IMR-90 (cell line): ENCODE results near the gene SRMS. TPM values are rescaled to one million over a fixed set of nuclear protein-coding genes. Genes with fewer than 3 reads are reported as not detected.

Experiments
- ATAC-seq: fragments of 200-7000 bp; cut with Tn5 transposase; 2 replicates; pipeline ENCODE4 v1.9.1; 2020; ENCODE audit warnings: low read depth, mild to moderate bottlenecking, moderate library complexity
- BruUV-seq: library from RNA; stranded (reverse); fragments of 400-500 nt; replicated peaks from 2 replicates; lab custom pipeline; 2021; lab: Mats Ljungman, UMichigan
- CTCF ChIA-PET: fragments of 300-600 bp; formaldehyde crosslinking; extraction: SDS; loops from one replicate; lab custom pipeline; 2021; ENCODE audit warnings: antibody characterized with exemption; lab: Yijun Ruan, JAX
- POLR2A ChIA-PET: fragments of 300-600 bp; sonication (Branson Sonifier 250); formaldehyde crosslinking; loops from one replicate; lab custom pipeline; 2022; ENCODE audit warnings: antibody characterized with exemption; ENCODE audit not compliant: unreplicated experiment; lab: Charles Lee
- DNase-seq: peaks from one replicate; pipeline ENCODE4 v3.0.0; 2013
- H2AFZ ChIP-seq: replicated peaks from 2 replicates; pipeline ENCODE3; 2013; ENCODE audit warnings: low read length, mild to moderate bottlenecking; ENCODE audit not compliant: poor library complexity
- H2AK5ac ChIP-seq: 2 replicates; pipeline ENCODE4 v1.6.1; 2013; ENCODE audit warnings: low read depth, low read length, inconsistent platforms
- H2AK9ac ChIP-seq: replicated peaks from 2 replicates; pipeline ENCODE3; 2013; ENCODE audit warnings: mild to moderate bottlenecking, low read depth, low read length, moderate library complexity; ENCODE audit not compliant: poor library complexity
- H2BK120ac ChIP-seq: 2 replicates; pipeline ENCODE4 v1.6.1; 2013; ENCODE audit warnings: low read depth, low read length, inconsistent platforms
- H2BK15ac ChIP-seq: 3 replicates; pipeline ENCODE4 v1.6.1; 2013; ENCODE audit warnings: low read depth, low read length, inconsistent platforms
- H2BK20ac ChIP-seq: 2 replicates; pipeline ENCODE4 v1.6.1; 2013; ENCODE audit warnings: low read depth, mild to moderate bottlenecking, inconsistent platforms, low read length, moderate library complexity
- H2BK5ac ChIP-seq: 2 replicates; pipeline ENCODE4 v1.6.1; 2013; ENCODE audit warnings: mild to moderate bottlenecking, low read depth, low read length, inconsistent platforms; ENCODE audit not compliant: poor library complexity, severe bottlenecking
- H3K14ac ChIP-seq: replicated peaks from 2 replicates; pipeline ENCODE4 v1.6.1; 2013; ENCODE audit warnings: low read depth, low read length, inconsistent platforms
- H3K18ac ChIP-seq: 2 replicates; pipeline ENCODE4 v1.6.1; 2013; ENCODE audit warnings: low read depth, low read length, control low read depth
- H3K23ac ChIP-seq: 2 replicates; pipeline ENCODE4 v1.6.1; 2013; ENCODE audit warnings: low read depth, low read length, inconsistent platforms
- H3K27ac ChIP-seq: 2 replicates; pipeline ENCODE4 v1.5.1; 2013; ENCODE audit warnings: mild to moderate bottlenecking, control low read depth, low read length; ENCODE audit not compliant: insufficient read depth
- H3K27me3 ChIP-seq: 2 replicates; pipeline ENCODE4 v1.6.1; 2013; ENCODE audit warnings: low read length; ENCODE audit not compliant: control insufficient read depth, insufficient read depth
- H3K36me3 ChIP-seq: 2 replicates; pipeline ENCODE4 v1.6.1; 2013; ENCODE audit warnings: low read length, mixed read lengths; ENCODE audit not compliant: control insufficient read depth, insufficient read depth
- H3K4ac ChIP-seq: 2 replicates; pipeline ENCODE4 v1.6.1; 2013; ENCODE audit warnings: low read depth, low read length, inconsistent platforms
- H3K4me1 ChIP-seq: 2 replicates; pipeline ENCODE4 v1.6.1; 2013; ENCODE audit warnings: low read length, mixed read lengths; ENCODE audit not compliant: control insufficient read depth, insufficient read depth
- H3K4me2 ChIP-seq: 2 replicates; pipeline ENCODE4 v1.6.1; 2013; ENCODE audit warnings: low read depth, mild to moderate bottlenecking, control low read depth, low read length, moderate library complexity
- H3K4me3 ChIP-seq: 2 replicates; pipeline ENCODE4 v1.5.1; 2013; ENCODE audit warnings: low read depth, mild to moderate bottlenecking, control low read depth, low read length, moderate library complexity; ENCODE audit not compliant: insufficient read depth
- H3K56ac ChIP-seq: 2 replicates; pipeline ENCODE4 v1.6.1; 2013; ENCODE audit warnings: low read length, inconsistent platforms; ENCODE audit not compliant: insufficient read depth; ENCODE audit errors: extremely low read depth
- H3K79me1 ChIP-seq, 2 experiments: 2 replicates each; pipeline ENCODE4 v1.6.1; 2013; ENCODE audit warnings: low read length in 2 of 2, inconsistent platforms in 1 of 2, low read depth in 1 of 2
- H3K9ac ChIP-seq: 2 replicates; pipeline ENCODE4 v1.6.1; 2013; ENCODE audit warnings: low read depth, low read length, control low read depth
- H3K9me1 ChIP-seq: 2 replicates; pipeline ENCODE4 v1.6.1; 2013; ENCODE audit warnings: low read length, inconsistent platforms; ENCODE audit not compliant: insufficient read depth
- H3K9me3 ChIP-seq: 2 replicates; pipeline ENCODE4 v1.6.1; 2013; ENCODE audit warnings: low read length; ENCODE audit not compliant: control insufficient read depth, insufficient read depth
- H4K20me1 ChIP-seq: 2 replicates; pipeline ENCODE4 v1.6.1; 2013; ENCODE audit warnings: low read length, inconsistent platforms; ENCODE audit not compliant: insufficient read depth
- H4K5ac ChIP-seq: 2 replicates; pipeline ENCODE4 v1.6.1; 2013; ENCODE audit warnings: mild to moderate bottlenecking, low read depth, low read length, control low read depth
- H4K8ac ChIP-seq, 2 experiments: 2 replicates each; pipeline ENCODE4 v1.6.1; 2013; ENCODE audit warnings: low read depth in 2 of 2, low read length in 2 of 2, control low read depth in 1 of 2, inconsistent platforms in 1 of 2
- H4K91ac ChIP-seq: 2 replicates; pipeline ENCODE4 v1.6.1; 2013; ENCODE audit warnings: low read depth, low read length, inconsistent platforms; ENCODE audit not compliant: insufficient read depth
- BHLHE40 ChIP-seq: fragments of 150-350 bp; IDR thresholded peaks from 2 replicates; pipeline ENCODE4 v1.6.1; 2016; ENCODE audit warnings: mild to moderate bottlenecking, low read depth, low read length
- CEBPB ChIP-seq: IDR thresholded peaks from 2 replicates; pipeline ENCODE4 v1.6.1; 2012; ENCODE audit warnings: low read depth, low read length, improper control_type of control experiment
- CHD1 ChIP-seq: IDR thresholded peaks from 2 replicates; pipeline ENCODE4 v1.6.1; 2012; ENCODE audit warnings: low read depth, low read length, improper control_type of control experiment
- CTCF ChIP-seq: conservative IDR thresholded peaks from 2 replicates; pipeline ENCODE4 v1.5.1; 2012; ENCODE audit warnings: mild to moderate bottlenecking, low read depth, low read length, improper control_type of control experiment
- ELK1 ChIP-seq: fragments of 150-350 bp; IDR thresholded peaks from 2 replicates; pipeline ENCODE4 v1.6.1; 2016; ENCODE audit warnings: low read depth, mild to moderate bottlenecking, low read length, moderate library complexity, borderline replicate concordance
- FOS ChIP-seq: fragments of 150-350 bp; IDR thresholded peaks from 2 replicates; pipeline ENCODE4 v1.6.1; 2016; ENCODE audit warnings: low read depth, low read length
- MAFK ChIP-seq: IDR thresholded peaks from 2 replicates; pipeline ENCODE4 v1.6.1; 2012; ENCODE audit warnings: low read depth, low read length, improper control_type of control experiment
- MAZ ChIP-seq: IDR thresholded peaks from 2 replicates; pipeline ENCODE4 v1.6.1; 2012; ENCODE audit warnings: low read depth, mild to moderate bottlenecking, low read length, improper control_type of control experiment, moderate library complexity, borderline replicate concordance
- MXI1 ChIP-seq: IDR thresholded peaks from 2 replicates; pipeline ENCODE4 v1.6.1; 2012; ENCODE audit warnings: low read depth, mild to moderate bottlenecking, low read length, moderate library complexity, borderline replicate concordance
- NFE2L2 ChIP-seq: fragments of 150-350 bp; IDR thresholded peaks from 2 replicates; pipeline ENCODE4 v1.6.1; 2016; ENCODE audit warnings: low read depth, mild to moderate bottlenecking, low read length
- POLR2A ChIP-seq: IDR thresholded peaks from 2 replicates; pipeline ENCODE4 v1.6.1; 2012; ENCODE audit warnings: mild to moderate bottlenecking, low read depth, low read length
- RAD21 ChIP-seq: IDR thresholded peaks from 2 replicates; pipeline ENCODE4 v1.6.1; 2012; ENCODE audit warnings: low read length, improper control_type of control experiment
- RCOR1 ChIP-seq: IDR thresholded peaks from 2 replicates; pipeline ENCODE4 v1.6.1; 2012; ENCODE audit warnings: mild to moderate bottlenecking, low read length, improper control_type of control experiment; ENCODE audit not compliant: insufficient replicate concordance
- RFX5 ChIP-seq: IDR thresholded peaks from 2 replicates; pipeline ENCODE4 v1.8.0; 2012; ENCODE audit warnings: low read depth, mild to moderate bottlenecking, low read length, moderate library complexity
- SMC3 ChIP-seq: fragments of 150-350 bp; IDR thresholded peaks from 2 replicates; pipeline ENCODE4 v1.6.1; 2016; ENCODE audit warnings: low read depth, mild to moderate bottlenecking, antibody characterized with exemption, low read length, moderate library complexity
- USF2 ChIP-seq: fragments of 150-350 bp; IDR thresholded peaks from 2 replicates; pipeline ENCODE4 v1.6.1; 2017; ENCODE audit warnings: mild to moderate bottlenecking, antibody characterized with exemption, low read length, low read depth
- WGBS, 2 experiments: methylation state at CpG; one replicate each; pipeline versions ENCODE4 v1.1.5 to v1.1.7; 2013; ENCODE audit warnings: missing lambda C conversion rate in 2 of 2; ENCODE audit not compliant: insufficient read length in 1 of 2; ENCODE audit errors: extremely low coverage in 2 of 2; 5-methylcytosine and 5-hydroxymethylcytosine counted together
- dilution Hi-C: fragments of 300-500 bp; cut with HindIII; formaldehyde crosslinking; loops from one replicate; pipeline ENCODE4 v1.14.3; 2018; ENCODE audit warnings: low sequenced_read_pairs; ENCODE audit not compliant: unreplicated experiment
- in situ Hi-C: fragments of 300-500 bp; cut with MboI; formaldehyde crosslinking; loops from 3 replicates; pipeline ENCODE4 v1.14.3; 2019; ENCODE audit warnings: low sequenced_read_pairs, inconsistent platforms, mixed read lengths
- intact Hi-C: fragments of 100-400 bp; cut with micrococcal nuclease; formaldehyde crosslinking; loops from 2 replicates; pipeline ENCODE4 v1.10.0; 2022
- polyA plus RNA-seq, 3 experiments: library from polyadenylated mRNA; depleted of rRNA; stranded (reverse); fragments of >200 nt; gene quantifications; 2 replicates each; pipeline ENCODE4 v1.2.3, GENCODE V29; 2012; ENCODE audit warnings: low replicate concordance in 1 of 3
- total RNA-seq: library from RNA; depleted of rRNA; stranded (reverse); fragments of >200 nt; gene quantifications from 2 replicates; pipeline ENCODE4 v1.2.3, GENCODE V29; 2012

SRMS gene
- total and polyA plus RNA-seq, 2 of the 4 experiments (the other 2 are of a cell fraction), result not detected

- Histone ChIP-seq H2BK5ac (no peak overlapping the region), H4K5ac (no peak overlapping the region), H4K20me1 (no peaks in the 10 kb centered on the region), H3K9me3 (no peaks in the 10 kb centered on the region), H3K23ac (no peak overlapping the region), H2AFZ (no peak overlapping the region), H3K36me3 (no peaks in the 10 kb centered on the region), H4K8ac (no peak overlapping the region), H3K27me3 (peaks cover 4% of the 10 kb centered on the region; the same call in 1 of the 2 replicates), H3K27ac (no peak overlapping the region), H3K79me1 (no peaks in the 10 kb centered on the region), H3K4ac (no peak overlapping the region), H3K14ac (no peak overlapping the region), H2BK120ac (no peak overlapping the region), H2BK15ac (no peak overlapping the region), H3K9ac (no peak overlapping the region), H3K4me3 (no peak overlapping the region), H3K4me1 (no peaks in the 10 kb centered on the region; the same call in 1 of the 2 replicates), H3K4me2 (no peak overlapping the region), H3K56ac (no peak overlapping the region), H2AK9ac (no peak overlapping the region), H3K18ac (no peak overlapping the region), H3K9me1 (no peaks in the 10 kb centered on the region), H2AK5ac (no peak overlapping the region), H2BK20ac (no peak overlapping the region), H4K91ac (no peak overlapping the region)
- WGBS, 2 experiments, result 61% methylated on average over 7 of the region's 14 CpGs; no CpG with 5 or more reads in 1 of the 2 experiments
- dilution Hi-C loops (no loop called here), intact Hi-C loops (loop anchor here (10.0 kb wide), 1 partner anchor 121 kb away; the partner anchor contains the start of genes RTEL1 and STMN3), in situ Hi-C loops (loop anchor here (10.0 kb wide), 2 partner anchors 331 to 441 kb away; partner anchors contain the start of genes ABHD16B, SAMD10 and TPD52L2)
- no TSS peak for BruUV-seq
- DNase-seq (no peak), ATAC-seq (no peak)
- no peak for TF ChIP-seq RFX5
- TF ChIP-seq NFE2L2, result no peak
- no peak for TF ChIP-seq SMC3
- no peak for TF ChIP-seq POLR2A
- TF ChIP-seq CEBPB, result no peak
- TF ChIP-seq MAFK, result no peak
- no peak for TF ChIP-seq CHD1
- TF ChIP-seq RAD21, result no peak
- no peak for TF ChIP-seq USF2
- no peak for TF ChIP-seq BHLHE40
- no peak for TF ChIP-seq MAZ
- TF ChIP-seq FOS, result no peak
- TF ChIP-seq CTCF, result no peak
- TF ChIP-seq MXI1, result no peak
- TF ChIP-seq RCOR1, result no peak
- TF ChIP-seq ELK1, result no peak
- ChIA-PET POLR2A (no interaction called here), CTCF (no interaction called here)
These were observed 14.2 kb downstream of the SRMS start for GRCh38 chr20:63533388-63533787.
